ENCODE measurements around the gene RIC3. TPM values are rescaled to one million over a fixed set of nuclear protein-coding genes. Genes with fewer than 3 reads are reported as not detected.
A peak's percentile ranks its signal among the peaks of the same experiment; 100 is the strongest.

RIC3 gene
- total RNA-seq, 3 donors from 2014 or later = 1.5 to 16.4 (median 2.0) TPM

- no peaks in the 10 kb centered on the region for H3K9me3 ChIP-seq
- no peak for TF ChIP-seq CTCF (IDR thresholded peaks at IDR 0.05)
- intact Hi-C loops (cut with DNase I, micrococcal nuclease) = loop anchor here in 1 of 2 donors (2.0 kb wide), 1 partner anchor 25 kb away; no protein-coding TSS in a partner anchor
- no peaks in the 10 kb centered on the region for H3K36me3 ChIP-seq (ENCODE audit: low read depth)
- DNase-seq (no peak), ATAC-seq (no peak)
- H3K4me1 ChIP-seq (ENCODE audit: low read depth) = no peaks in the 10 kb centered on the region
- no peak overlapping the region for H3K4me3 ChIP-seq
Observed at GRCh38 chr11:8087756-8088155, 81.1 kb downstream of the RIC3 start.

- Histone ChIP-seq H3K9me3 (no peaks in the 10 kb centered on the region), H3K4me3 (no peak overlapping the region), H3K4me1 (ENCODE audit: low read depth) (no peaks in the 10 kb centered on the region), H3K36me3 (ENCODE audit: low read depth) (no peaks in the 10 kb centered on the region)
- TF ChIP-seq CTCF (IDR thresholded peaks at IDR 0.05) = no peak
- ATAC-seq = peak; percentile 13
- DNase-seq = no peak
- intact Hi-C loops (cut with DNase I, micrococcal nuclease) = loop anchor here in 1 of 2 donors (2.0 kb wide), 1 partner anchor 26 kb away; no protein-coding TSS in a partner anchor
Observed at GRCh38 chr11:8087185-8087584, 81.6 kb downstream of the RIC3 start.

GRCh38 chr11:8086571-8086970, 82.3 kb downstream of the RIC3 start:
- intact Hi-C loops (cut with DNase I, micrococcal nuclease) = loop anchor here in 1 of 2 donors (2.0 kb wide), 1 partner anchor 26 kb away; no protein-coding TSS in a partner anchor
- DNase-seq = no peak
- Histone ChIP-seq H3K4me3 (no peak overlapping the region), H3K4me1 (ENCODE audit: low read depth) (no peaks in the 10 kb centered on the region), H3K36me3 (ENCODE audit: low read depth) (no peaks in the 10 kb centered on the region), H3K9me3 (no peaks in the 10 kb centered on the region)
- ATAC-seq = no peak
- no peak for TF ChIP-seq CTCF (IDR thresholded peaks at IDR 0.05)

- ATAC-seq (no peak), DNase-seq (no peak)
- intact Hi-C loops (cut with DNase I, micrococcal nuclease) = loop anchor here in 1 of 2 donors (2.0 kb wide), 1 partner anchor 27 kb away; no protein-coding TSS in a partner anchor
- Histone ChIP-seq H3K4me1 (ENCODE audit: low read depth) (no peaks in the 10 kb centered on the region), H3K9me3 (no peaks in the 10 kb centered on the region), H3K36me3 (ENCODE audit: low read depth) (no peaks in the 10 kb centered on the region), H3K4me3 (no peak overlapping the region)
- no peak for TF ChIP-seq CTCF (IDR thresholded peaks at IDR 0.05)
Observed at GRCh38 chr11:8086001-8086479, 82.8 kb downstream of the RIC3 start.

DNA sequence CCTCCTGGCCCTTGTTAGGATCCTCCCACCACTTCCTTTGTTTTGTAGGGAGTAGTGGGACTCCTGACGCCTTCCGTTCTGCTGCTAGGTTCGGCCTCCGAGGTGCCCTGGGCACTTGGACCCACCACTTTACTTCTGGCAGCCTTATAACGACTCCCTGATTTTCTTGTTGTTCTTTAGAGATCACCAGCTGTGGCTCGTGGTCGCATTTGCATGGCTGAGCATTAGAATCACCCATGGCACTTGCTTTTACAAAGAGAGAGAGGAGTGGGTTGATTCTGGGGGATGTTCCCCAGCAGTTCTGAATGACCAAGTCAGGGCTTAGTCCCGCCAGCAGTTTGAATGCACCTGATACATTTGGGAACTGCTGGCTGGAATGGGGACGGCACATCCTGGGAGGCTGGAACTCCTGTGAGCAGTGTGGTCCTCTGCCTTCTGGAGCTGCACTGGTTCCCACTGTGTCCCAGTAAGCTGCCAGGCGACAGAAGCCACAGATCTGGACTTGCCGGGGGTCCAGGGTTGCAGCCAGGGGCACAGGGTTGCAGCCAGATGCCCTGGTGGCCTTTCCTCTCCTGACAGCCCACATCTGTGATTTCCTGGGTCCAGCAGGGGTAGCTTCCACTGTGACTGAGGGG, 83.7 kb downstream of the RIC3 start:
- Histone ChIP-seq H3K4me1 (ENCODE audit: low read depth) (no peaks in the 10 kb centered on the region), H3K9me3 (no peaks in the 10 kb centered on the region), H3K4me3 (no peak overlapping the region), H3K36me3 (ENCODE audit: low read depth) (no peaks in the 10 kb centered on the region)
- no peak for DNase-seq
- ATAC-seq = no peak
- no peak for TF ChIP-seq CTCF (IDR thresholded peaks at IDR 0.05)
- intact Hi-C loops (cut with DNase I, micrococcal nuclease) = no loop called here
